GM19099 (cell line): Measurements from ENCODE around the gene C6orf62.

ENCODE experiments used
- POLR2A ChIP-seq: IDR thresholded peaks from 3 replicates; pipeline ENCODE4 v1.6.1; 2011; ENCODE audit warnings: low read depth; ENCODE audit not compliant: insufficient read length; ENCODE audit errors: extremely low read depth

Gene C6orf62

DNA sequence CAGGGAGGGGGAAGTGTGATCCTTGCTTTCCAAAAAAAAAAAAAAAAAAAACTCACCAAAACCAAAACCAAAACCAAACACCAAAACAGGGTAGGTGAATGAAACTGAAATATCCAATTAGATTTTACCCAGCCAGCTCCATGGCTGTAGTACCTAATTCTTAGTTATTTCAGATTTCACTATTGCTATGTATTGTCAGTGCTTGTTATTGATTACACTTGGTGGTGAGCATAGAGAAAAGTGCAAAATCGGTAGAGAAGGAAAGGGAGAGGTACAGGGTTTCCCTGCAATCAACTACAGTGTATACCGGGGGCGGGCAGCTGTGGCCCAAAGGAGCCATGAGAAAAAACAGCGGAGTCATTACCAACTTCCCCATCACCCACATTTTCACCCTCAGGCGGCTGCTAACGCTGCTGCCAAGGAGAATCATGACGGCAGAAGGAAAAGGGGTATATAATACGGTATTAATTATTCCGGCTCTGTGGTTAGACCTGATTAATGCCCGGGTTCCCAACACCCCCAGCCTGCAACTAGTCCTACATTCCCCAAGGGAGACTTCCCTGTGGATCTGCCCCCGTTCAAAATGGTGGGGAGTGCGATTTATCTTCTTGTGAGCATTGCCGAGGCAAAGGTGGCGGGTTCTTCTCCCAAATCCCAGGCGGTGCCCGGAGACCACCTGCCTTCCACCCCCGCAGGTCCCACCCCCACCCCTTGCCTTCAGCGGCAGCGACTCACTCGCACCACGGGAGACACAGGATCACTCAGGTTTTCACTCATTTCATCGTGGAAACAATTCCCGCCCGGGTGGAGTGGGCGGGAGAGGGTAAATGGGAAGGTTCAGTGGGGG is at the start of gene C6orf62:
Gene C6orf62 (minus strand): TSS at position 30 of the 847 bp plus-strand sequence. CDS start 486 bp downstream, outside the sequence.
- no peak for TF ChIP-seq POLR2A

GRCh38 chr6:24768361-24768760 is 49.4 kb upstream of the C6orf62 start:
- no peak for TF ChIP-seq POLR2A

GRCh38 chr6:24766680-24767462 is 47.9 kb upstream of the C6orf62 start:
- no peak for TF ChIP-seq POLR2A

- no peak for TF ChIP-seq POLR2A
Measured at GRCh38 chr6:24763578-24763977, 44.6 kb upstream of the C6orf62 start.

GRCh38 chr6:24761851-24762250 is 42.9 kb upstream of the C6orf62 start:
- no peak for TF ChIP-seq POLR2A

GRCh38 chr6:24761193-24761835 is 42.4 kb upstream of the C6orf62 start:
- TF ChIP-seq POLR2A: no peak

- no peak for TF ChIP-seq POLR2A
Measured at GRCh38 chr6:24760210-24760609, 41.3 kb upstream of the C6orf62 start.

GRCh38 chr6:24759718-24760117 is 40.8 kb upstream of the C6orf62 start:
- TF ChIP-seq POLR2A: no peak

DNA sequence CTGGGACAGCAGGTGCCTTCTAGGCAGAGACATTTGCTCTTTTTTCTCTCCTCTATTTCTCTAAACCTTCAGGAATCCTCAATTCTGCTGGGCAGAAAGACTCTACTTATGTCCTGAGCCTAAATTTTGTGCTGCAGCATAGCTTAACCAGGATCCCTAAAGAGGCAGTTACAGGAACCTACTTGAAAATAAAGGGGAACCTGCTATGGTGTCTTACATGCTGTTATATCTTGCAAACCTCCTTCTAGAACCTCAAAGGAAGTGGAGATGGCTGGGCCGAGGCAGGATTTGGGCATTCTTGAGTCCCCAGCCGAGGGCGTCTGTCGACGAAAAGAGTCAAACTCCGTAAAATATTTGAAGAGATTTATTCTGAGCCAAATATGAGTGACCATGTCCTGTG is 38.7 kb upstream of the C6orf62 start:
- no peak for TF ChIP-seq POLR2A

DNA sequence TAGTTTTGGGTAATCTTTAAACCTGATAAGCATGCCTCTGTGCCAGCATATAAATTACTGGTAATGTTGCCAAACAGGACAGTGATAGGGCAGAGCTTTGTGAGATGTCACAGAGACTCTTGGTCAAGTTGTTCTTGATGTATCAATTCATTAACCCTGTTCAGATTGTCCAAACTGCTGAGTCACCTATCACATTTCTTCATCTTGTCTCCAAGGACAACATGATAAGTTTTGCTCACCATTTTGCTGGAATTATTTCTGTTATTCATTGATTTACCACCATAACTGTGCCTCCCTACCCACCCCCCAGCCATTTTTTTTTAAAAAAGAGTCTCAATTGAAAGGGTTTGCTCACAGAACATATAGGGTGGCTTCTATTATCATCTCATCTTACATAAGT is 36.3 kb upstream of the C6orf62 start:
- TF ChIP-seq POLR2A: no peak

DNA sequence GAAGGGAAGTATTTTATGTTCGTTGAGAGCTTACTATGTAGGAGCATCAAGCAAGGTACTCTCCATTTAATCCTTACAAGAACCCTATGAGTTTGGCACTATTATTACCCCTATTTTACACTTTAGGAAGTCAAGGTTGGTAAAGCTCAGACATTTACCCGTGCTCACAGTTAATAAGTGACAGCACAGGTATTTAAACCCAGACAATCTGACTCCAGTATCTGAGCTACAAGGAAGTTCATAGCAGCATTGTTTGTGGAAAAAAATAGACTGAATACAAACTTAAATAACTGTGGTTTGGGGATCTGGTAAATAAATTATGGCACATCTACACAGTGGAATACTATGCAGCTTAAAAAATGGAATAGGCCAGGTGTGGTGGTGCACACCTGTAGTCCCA is 34.6 kb upstream of the C6orf62 start:
- no peak for TF ChIP-seq POLR2A

DNA sequence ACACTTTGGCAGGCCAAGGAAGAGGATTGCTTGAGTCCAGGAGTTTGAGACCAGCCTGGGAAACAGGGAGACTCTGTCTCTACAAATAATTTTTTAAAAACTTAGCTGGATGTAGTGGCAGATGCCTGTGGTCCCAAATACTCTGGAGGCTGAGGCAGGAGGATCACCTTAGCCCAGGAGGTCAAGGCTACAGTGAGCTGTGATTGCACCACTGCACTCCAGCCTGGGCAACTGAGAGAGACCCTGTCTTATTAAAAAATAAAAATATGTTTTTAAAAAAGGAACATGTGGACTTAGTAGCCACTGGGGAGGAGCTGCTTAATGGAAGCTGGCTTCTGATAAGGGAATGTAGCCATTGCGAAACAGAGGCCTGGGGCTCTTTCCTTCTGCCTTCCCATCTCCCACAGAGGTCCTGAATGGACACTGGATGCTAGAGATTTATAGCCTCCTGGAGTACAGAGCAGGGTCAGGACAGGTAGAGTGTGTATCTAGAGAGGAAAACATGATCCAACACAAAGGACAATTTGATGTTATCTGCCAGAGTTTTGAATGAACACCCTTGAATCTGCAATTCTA is 34.1 kb upstream of the C6orf62 start:
- no peak for TF ChIP-seq POLR2A

- no peak for TF ChIP-seq POLR2A
Measured at GRCh38 chr6:24752503-24752902, 33.5 kb upstream of the C6orf62 start.

- TF ChIP-seq POLR2A: no peak
Measured at GRCh38 chr6:24749297-24749696, 30.3 kb upstream of the C6orf62 start.

GRCh38 chr6:24744911-24745310 is 26.0 kb upstream of the C6orf62 start:
- no peak for TF ChIP-seq POLR2A
